HEK293 (cell line): ENCODE data around the gene GPATCH4.

Experiments used
- FEZF1 ChIP-seq: fragments of 450-650 bp; formaldehyde crosslinking; IDR thresholded peaks from 2 replicates; pipeline ENCODE4 v1.5.1; 2016; ENCODE audit warnings: missing biosample characterization, missing genetic modification characterization
- GFI1B ChIP-seq: fragments of 450-650 bp; formaldehyde crosslinking; IDR thresholded peaks from 2 replicates; pipeline ENCODE4 v1.5.1; 2016; ENCODE audit warnings: missing biosample characterization, missing genetic modification characterization
- SCRT2 ChIP-seq: fragments of 450-650 bp; formaldehyde crosslinking; IDR thresholded peaks from 2 replicates; pipeline ENCODE4 v1.5.1; 2016; ENCODE audit warnings: missing biosample characterization, missing genetic modification characterization
- SP7 ChIP-seq: fragments of 450-650 bp; formaldehyde crosslinking; IDR thresholded peaks from 2 replicates; pipeline ENCODE4 v1.5.1; 2016; ENCODE audit warnings: missing biosample characterization, missing genetic modification characterization
- ZEB2 ChIP-seq: fragments of 450-650 bp; formaldehyde crosslinking; IDR thresholded peaks from 2 replicates; pipeline ENCODE4 v1.5.1; 2016; ENCODE audit warnings: missing biosample characterization, missing genetic modification characterization
- ZFP37 ChIP-seq: fragments of 450-650 bp; formaldehyde crosslinking; IDR thresholded peaks from 2 replicates; pipeline ENCODE4 v1.5.1; 2016; ENCODE audit warnings: missing biosample characterization, missing genetic modification characterization
- ZNF133 ChIP-seq: fragments of 450-650 bp; formaldehyde crosslinking; IDR thresholded peaks from 2 replicates; pipeline ENCODE4 v1.5.1; 2016; ENCODE audit warnings: missing biosample characterization, missing genetic modification characterization
- ZNF140 ChIP-seq: fragments of 450-650 bp; formaldehyde crosslinking; IDR thresholded peaks from 2 replicates; pipeline ENCODE4 v1.5.1; 2016; ENCODE audit warnings: missing biosample characterization, missing genetic modification characterization
- ZNF202 ChIP-seq: fragments of 450-650 bp; formaldehyde crosslinking; IDR thresholded peaks from 2 replicates; pipeline ENCODE4 v1.5.1; 2016; ENCODE audit warnings: missing biosample characterization, missing genetic modification characterization, borderline replicate concordance
- ZNF214 ChIP-seq: fragments of 450-650 bp; formaldehyde crosslinking; IDR thresholded peaks from 2 replicates; pipeline ENCODE4 v1.5.1; 2017; ENCODE audit warnings: missing biosample characterization, mild to moderate bottlenecking, missing genetic modification characterization, borderline replicate concordance
- ZNF280D ChIP-seq: fragments of 450-650 bp; formaldehyde crosslinking; IDR thresholded peaks from 2 replicates; pipeline ENCODE4 v1.5.1; 2016; ENCODE audit warnings: missing biosample characterization, missing genetic modification characterization
- ZNF362 ChIP-seq: fragments of 450-650 bp; formaldehyde crosslinking; IDR thresholded peaks from 2 replicates; pipeline ENCODE4 v1.5.1; 2016; ENCODE audit warnings: missing biosample characterization, missing genetic modification characterization
- ZNF366 ChIP-seq: fragments of 450-650 bp; formaldehyde crosslinking; conservative IDR thresholded peaks from 2 replicates; pipeline ENCODE4 v1.5.1; 2016; ENCODE audit warnings: missing biosample characterization, missing genetic modification characterization
- ZNF416 ChIP-seq: fragments of 450-650 bp; formaldehyde crosslinking; IDR thresholded peaks from 2 replicates; pipeline ENCODE4 v1.5.1; 2016; ENCODE audit warnings: missing biosample characterization, missing genetic modification characterization
- ZNF501 ChIP-seq: fragments of 450-650 bp; formaldehyde crosslinking; IDR thresholded peaks from 2 replicates; pipeline ENCODE4 v1.5.1; 2016; ENCODE audit warnings: missing biosample characterization, missing genetic modification characterization
- ZNF510 ChIP-seq: fragments of 450-650 bp; formaldehyde crosslinking; IDR thresholded peaks from 2 replicates; pipeline ENCODE4 v1.5.1; 2018; ENCODE audit warnings: mild to moderate bottlenecking, missing genetic modification characterization, missing biosample characterization; ENCODE audit not compliant: insufficient replicate concordance
- ZNF558 ChIP-seq: fragments of 450-650 bp; formaldehyde crosslinking; IDR thresholded peaks from 2 replicates; pipeline ENCODE4 v1.5.1; 2016; ENCODE audit warnings: missing biosample characterization, missing genetic modification characterization
- ZNF610 ChIP-seq: fragments of 450-650 bp; formaldehyde crosslinking; IDR thresholded peaks from 2 replicates; pipeline ENCODE4 v1.5.1; 2016; ENCODE audit warnings: missing biosample characterization, missing genetic modification characterization, borderline replicate concordance
- ZNF629 ChIP-seq: fragments of 450-650 bp; formaldehyde crosslinking; IDR thresholded peaks from 2 replicates; pipeline ENCODE4 v1.5.1; 2017; ENCODE audit warnings: missing biosample characterization, missing genetic modification characterization
- ZNF664 ChIP-seq: fragments of 450-650 bp; formaldehyde crosslinking; IDR thresholded peaks from 2 replicates; pipeline ENCODE4 v1.5.1; 2016; ENCODE audit warnings: missing biosample characterization, missing genetic modification characterization
- ZNF785 ChIP-seq: fragments of 450-650 bp; formaldehyde crosslinking; IDR thresholded peaks from 2 replicates; pipeline ENCODE4 v1.5.1; 2016; ENCODE audit warnings: missing biosample characterization, missing genetic modification characterization
- ZSCAN18 ChIP-seq: fragments of 450-650 bp; formaldehyde crosslinking; IDR thresholded peaks from 2 replicates; pipeline ENCODE4 v1.5.1; 2016; ENCODE audit warnings: missing biosample characterization, missing genetic modification characterization
- ZSCAN23 ChIP-seq: fragments of 450-650 bp; formaldehyde crosslinking; IDR thresholded peaks from 2 replicates; pipeline ENCODE4 v1.5.1; 2016; ENCODE audit warnings: missing biosample characterization, missing genetic modification characterization
- TF ChIP-seq, protein P1 (sequence below): fragments of 450-650 bp; formaldehyde crosslinking; IDR thresholded peaks from 2 replicates; pipeline ENCODE4 v1.5.1; 2017; ENCODE audit warnings: missing biosample characterization, missing genetic modification characterization
- TF ChIP-seq, protein P2 (sequence below): fragments of 450-650 bp; formaldehyde crosslinking; IDR thresholded peaks from 2 replicates; pipeline ENCODE4 v1.5.1; 2016; ENCODE audit warnings: missing biosample characterization, missing genetic modification characterization
- TF ChIP-seq, protein P3 (sequence below): fragments of 450-650 bp; formaldehyde crosslinking; conservative IDR thresholded peaks from 2 replicates; pipeline ENCODE4 v1.5.1; 2016; ENCODE audit warnings: low read depth, missing biosample characterization, missing genetic modification characterization

The GPATCH4 gene

DNA sequence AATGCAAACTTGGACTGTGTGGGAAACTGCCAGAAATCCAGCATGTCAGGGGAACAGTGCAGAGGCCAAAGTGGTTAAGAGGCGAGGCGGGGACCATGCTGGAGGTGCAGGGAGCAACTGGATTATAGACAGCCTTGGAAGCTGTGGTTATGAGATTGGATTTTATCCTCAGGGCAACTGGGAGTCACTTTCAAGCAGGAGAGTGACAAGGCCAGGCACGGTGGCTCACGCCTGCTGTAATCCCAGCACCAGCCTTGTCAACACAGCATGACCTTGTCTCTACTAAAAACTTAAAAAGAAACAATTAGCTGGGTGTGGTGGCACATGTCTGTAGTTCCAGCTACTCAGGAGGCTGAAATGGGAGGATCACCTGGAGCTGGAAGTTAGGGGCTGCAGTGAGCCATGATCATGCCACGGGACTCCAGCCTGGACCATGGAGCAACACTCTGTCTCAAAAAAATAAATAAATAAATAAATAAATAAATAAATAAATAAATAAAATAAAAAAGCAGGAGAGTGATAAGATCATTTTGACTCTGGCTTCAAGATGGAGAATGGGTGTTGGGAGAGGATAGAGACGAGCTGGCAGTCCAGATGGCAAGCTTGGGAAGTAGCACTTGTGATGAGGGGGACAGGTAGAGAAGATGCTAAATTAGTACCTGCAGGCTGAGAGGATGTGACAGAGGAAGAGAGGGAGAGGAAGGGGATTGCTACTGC lies 21.5 kb upstream of the GPATCH4 start (continued):
- TF ChIP-seq ZNF558 (peak; percentile 92), ZFP37 (tag by site-specific recombination) (peak; percentile 98), ZNF629 (peak; percentile 87), ZNF133 (tag by site-specific recombination) (no peak), ZSCAN18 (tag by site-specific recombination) (no peak), ZSCAN23 (tag by site-specific recombination) (0 out of 2 replicates have a peak, but pooled peaks have one; percentile 69), ZEB2 (tag by site-specific recombination) (0 out of 2 replicates have a peak, but pooled peaks have one; percentile 20), ZNF664 (tag by site-specific recombination) (peak; percentile 95), ZNF416 (tag by site-specific recombination) (no peak), ZNF610 (tag by site-specific recombination) (0 out of 2 replicates have a peak, but pooled peaks have one; percentile 58), ZNF501 (tag by site-specific recombination) (peak; percentile 84; the same call in 1 of the 2 replicates), ZNF280D (tag by site-specific recombination) (no peak), SP7 (tag by site-specific recombination) (peak; percentile 39; the same call in 1 of the 2 replicates), ZNF510 (tag by site-specific recombination) (peak; percentile 97), ZNF366 (tag by site-specific recombination) (peak; percentile 64), ZNF362 (0 out of 2 replicates have a peak, but pooled peaks have one; percentile 18), SCRT2 (tag by site-specific recombination) (no peak), ZNF214 (tag by site-specific recombination) (peak; percentile 44; the same call in 1 of the 2 replicates), FEZF1 (tag by site-specific recombination) (0 out of 2 replicates have a peak, but pooled peaks have one; percentile 12), GFI1B (tag by site-specific recombination) (peak; percentile 79; the same call in 1 of the 2 replicates), ZNF140 (tag by site-specific recombination) (peak; percentile 97), ZNF202 (tag by site-specific recombination) (peak; percentile 98), ZNF785 (tag by site-specific recombination) (no peak)
- TF ChIP-seq, protein P1, sequence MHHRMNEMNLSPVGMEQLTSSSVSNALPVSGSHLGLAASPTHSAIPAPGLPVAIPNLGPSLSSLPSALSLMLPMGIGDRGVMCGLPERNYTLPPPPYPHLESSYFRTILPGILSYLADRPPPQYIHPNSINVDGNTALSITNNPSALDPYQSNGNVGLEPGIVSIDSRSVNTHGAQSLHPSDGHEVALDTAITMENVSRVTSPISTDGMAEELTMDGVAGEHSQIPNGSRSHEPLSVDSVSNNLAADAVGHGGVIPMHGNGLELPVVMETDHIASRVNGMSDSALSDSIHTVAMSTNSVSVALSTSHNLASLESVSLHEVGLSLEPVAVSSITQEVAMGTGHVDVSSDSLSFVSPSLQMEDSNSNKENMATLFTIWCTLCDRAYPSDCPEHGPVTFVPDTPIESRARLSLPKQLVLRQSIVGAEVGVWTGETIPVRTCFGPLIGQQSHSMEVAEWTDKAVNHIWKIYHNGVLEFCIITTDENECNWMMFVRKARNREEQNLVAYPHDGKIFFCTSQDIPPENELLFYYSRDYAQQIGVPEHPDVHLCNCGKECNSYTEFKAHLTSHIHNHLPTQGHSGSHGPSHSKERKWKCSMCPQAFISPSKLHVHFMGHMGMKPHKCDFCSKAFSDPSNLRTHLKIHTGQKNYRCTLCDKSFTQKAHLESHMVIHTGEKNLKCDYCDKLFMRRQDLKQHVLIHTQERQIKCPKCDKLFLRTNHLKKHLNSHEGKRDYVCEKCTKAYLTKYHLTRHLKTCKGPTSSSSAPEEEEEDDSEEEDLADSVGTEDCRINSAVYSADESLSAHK (tag by site-specific recombination), result peak; percentile 46; the same call in 1 of the 2 replicates
- TF ChIP-seq, protein P2, sequence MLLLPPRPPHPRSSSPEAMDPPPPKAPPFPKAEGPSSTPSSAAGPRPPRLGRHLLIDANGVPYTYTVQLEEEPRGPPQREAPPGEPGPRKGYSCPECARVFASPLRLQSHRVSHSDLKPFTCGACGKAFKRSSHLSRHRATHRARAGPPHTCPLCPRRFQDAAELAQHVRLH (tag by site-specific recombination), result peak; percentile 85
- TF ChIP-seq, protein P3, sequence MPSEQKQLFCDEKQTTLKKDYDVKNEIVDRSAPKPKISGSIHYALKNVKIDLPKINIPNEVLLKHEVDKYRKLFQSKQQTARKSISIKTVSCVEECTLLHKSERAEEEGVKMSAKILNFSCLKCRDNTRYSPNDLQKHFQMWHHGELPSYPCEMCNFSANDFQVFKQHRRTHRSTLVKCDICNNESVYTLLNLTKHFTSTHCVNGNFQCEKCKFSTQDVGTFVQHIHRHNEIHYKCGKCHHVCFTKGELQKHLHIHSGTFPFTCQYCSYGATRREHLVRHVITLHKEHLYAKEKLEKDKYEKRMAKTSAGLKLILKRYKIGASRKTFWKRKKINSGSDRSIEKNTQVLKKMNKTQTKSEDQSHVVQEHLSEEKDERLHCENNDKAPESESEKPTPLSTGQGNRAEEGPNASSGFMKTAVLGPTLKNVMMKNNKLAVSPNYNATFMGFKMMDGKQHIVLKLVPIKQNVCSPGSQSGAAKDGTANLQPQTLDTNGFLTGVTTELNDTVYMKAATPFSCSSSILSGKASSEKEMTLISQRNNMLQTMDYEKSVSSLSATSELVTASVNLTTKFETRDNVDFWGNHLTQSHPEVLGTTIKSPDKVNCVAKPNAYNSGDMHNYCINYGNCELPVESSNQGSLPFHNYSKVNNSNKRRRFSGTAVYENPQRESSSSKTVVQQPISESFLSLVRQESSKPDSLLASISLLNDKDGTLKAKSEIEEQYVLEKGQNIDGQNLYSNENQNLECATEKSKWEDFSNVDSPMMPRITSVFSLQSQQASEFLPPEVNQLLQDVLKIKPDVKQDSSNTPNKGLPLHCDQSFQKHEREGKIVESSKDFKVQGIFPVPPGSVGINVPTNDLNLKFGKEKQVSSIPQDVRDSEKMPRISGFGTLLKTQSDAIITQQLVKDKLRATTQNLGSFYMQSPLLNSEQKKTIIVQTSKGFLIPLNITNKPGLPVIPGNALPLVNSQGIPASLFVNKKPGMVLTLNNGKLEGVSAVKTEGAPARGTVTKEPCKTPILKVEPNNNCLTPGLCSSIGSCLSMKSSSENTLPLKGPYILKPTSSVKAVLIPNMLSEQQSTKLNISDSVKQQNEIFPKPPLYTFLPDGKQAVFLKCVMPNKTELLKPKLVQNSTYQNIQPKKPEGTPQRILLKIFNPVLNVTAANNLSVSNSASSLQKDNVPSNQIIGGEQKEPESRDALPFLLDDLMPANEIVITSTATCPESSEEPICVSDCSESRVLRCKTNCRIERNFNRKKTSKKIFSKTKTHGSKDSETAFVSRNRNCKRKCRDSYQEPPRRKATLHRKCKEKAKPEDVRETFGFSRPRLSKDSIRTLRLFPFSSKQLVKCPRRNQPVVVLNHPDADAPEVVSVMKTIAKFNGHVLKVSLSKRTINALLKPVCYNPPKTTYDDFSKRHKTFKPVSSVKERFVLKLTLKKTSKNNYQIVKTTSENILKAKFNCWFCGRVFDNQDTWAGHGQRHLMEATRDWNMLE, result peak; percentile 99
